Activated naive CD8-positive, alpha-beta T cell treated with anti-CD3 and anti-CD28 coated beads, Interleukin-2, amount 10 ng/mL, durations not matched to agents 7 days and 5 days (primary cell): Measurements from ENCODE around the gene DGUOK. TPM values are rescaled to one million over a fixed set of nuclear protein-coding genes. Genes with fewer than 3 reads are reported as not detected.
"Not testable (repeated sequence)": the region's sequence is repeated elsewhere in the genome, so short reads cannot be mapped to it uniquely, and the experiment has no call there.

Experiments
- ATAC-seq: fragments of 150-1000 bp; cut with Tn5 transposase; one replicate; pipeline ENCODE4 v1.10.0; 2021; ENCODE audit warnings: low read depth, moderate library complexity
- POLR2A ChIA-PET: fragments of 350-600 bp; sonication (Branson Sonifier 250); formaldehyde crosslinking; loops from one replicate; lab custom pipeline; 2021; ENCODE audit warnings: antibody characterized with exemption; lab: Charles Lee
- DNase-seq: peaks from one replicate; pipeline ENCODE4 v3.0.0; 2021
- H3K27ac Mint-ChIP-seq: one replicate; pipeline ENCODE4 v1.8.0; 2022; ENCODE audit warnings: mild to moderate bottlenecking, mixed read lengths
- H3K27me3 Mint-ChIP-seq: one replicate; pipeline ENCODE4 v1.8.0; 2022; ENCODE audit warnings: mild to moderate bottlenecking, moderate library complexity, mixed read lengths
- H3K36me3 Mint-ChIP-seq: one replicate; pipeline ENCODE4 v1.8.0; 2021; ENCODE audit warnings: mild to moderate bottlenecking, mixed read lengths
- H3K4me1 Mint-ChIP-seq: one replicate; pipeline ENCODE4 v1.8.0; 2021; ENCODE audit warnings: mixed read lengths
- H3K4me3 Mint-ChIP-seq: one replicate; pipeline ENCODE4 v1.8.0; 2022; ENCODE audit warnings: mild to moderate bottlenecking, moderate library complexity, mixed read lengths
- H3K9me3 Mint-ChIP-seq: one replicate; pipeline ENCODE4 v1.8.0; 2021; ENCODE audit warnings: mixed read lengths
- total RNA-seq, 2 experiments: library from RNA; stranded (reverse); gene quantifications; one replicate each; pipeline ENCODE4 v1.2.3, GENCODE V29; 2021

Gene DGUOK
- total RNA-seq, 2 experiments from 2014 or later, result 71.6 to 77.7 TPM

- Mint-ChIP-seq H3K4me3 (peak overlapping the region; percentile 7), H3K9me3 (no peaks in the 10 kb centered on the region), H3K4me1 (peaks cover 43% of the 10 kb centered on the region), H3K36me3 (no peaks in the 10 kb centered on the region), H3K27ac (peak overlapping the region; percentile 68), H3K27me3 (no peaks in the 10 kb centered on the region)
- DNase-seq (no peak), ATAC-seq (no peak)
- POLR2A ChIA-PET, result interaction anchor here (0.5 to 0.9 kb wide), 2 partner anchors 285 to 335 kb away, joined by 3 read pairs; partner anchors contain the start of gene MOB1A
Measured at GRCh38 chr2:73893764-73894474, 32.8 kb upstream of the DGUOK start.

GRCh38 chr2:73894475-73894850 is 32.2 kb upstream of the DGUOK start:
- Mint-ChIP-seq H3K36me3 (no peaks in the 10 kb centered on the region), H3K27ac (peak overlapping the region; percentile 68), H3K27me3 (no peaks in the 10 kb centered on the region), H3K4me3 (peak overlapping the region; percentile 7), H3K4me1 (peaks cover 43% of the 10 kb centered on the region), H3K9me3 (no peaks in the 10 kb centered on the region)
- no peak for ATAC-seq
- POLR2A ChIA-PET, result interaction anchor here (0.5 to 0.9 kb wide), 2 partner anchors 284 to 335 kb away, joined by 3 read pairs; partner anchors contain the start of gene MOB1A
- DNase-seq, result no peak

- Mint-ChIP-seq H3K27ac (peak overlapping the region; percentile 68), H3K9me3 (no peaks in the 10 kb centered on the region), H3K4me1 (peaks cover 43% of the 10 kb centered on the region), H3K36me3 (no peaks in the 10 kb centered on the region), H3K4me3 (no peak overlapping the region), H3K27me3 (no peaks in the 10 kb centered on the region)
- DNase-seq (no peak), ATAC-seq (no peak)
- POLR2A ChIA-PET, result interaction anchor here (0.9 kb wide), 1 partner anchor 284 kb away, joined by 3 read pairs; the partner anchor contains the start of gene MOB1A
Measured at GRCh38 chr2:73894877-73895276, 31.8 kb upstream of the DGUOK start.

GRCh38 chr2:73895473-73895872 is 31.2 kb upstream of the DGUOK start:
- Mint-ChIP-seq H3K36me3 (no peaks in the 10 kb centered on the region), H3K9me3 (no peaks in the 10 kb centered on the region), H3K27ac (no peak overlapping the region), H3K4me3 (no peak overlapping the region), H3K27me3 (no peaks in the 10 kb centered on the region), H3K4me1 (peaks cover 43% of the 10 kb centered on the region)
- POLR2A ChIA-PET, result interaction anchor here (1.5 kb wide), 1 partner anchor 41 kb away, joined by 4 read pairs; no protein-coding TSS in a partner anchor
- ATAC-seq (no peak), DNase-seq (no peak)

- H3K4me1 Mint-ChIP-seq, result peaks cover 44% of the 10 kb centered on the region
- ATAC-seq (peak; percentile 91), DNase-seq (peak; percentile 62)
- H3K9me3 Mint-ChIP-seq, result no peaks in the 10 kb centered on the region
- H3K4me3 Mint-ChIP-seq, result peak overlapping the region; percentile 81
- no peaks in the 10 kb centered on the region for H3K27me3 Mint-ChIP-seq
- peak overlapping the region; percentile 98 for H3K27ac Mint-ChIP-seq
- no peaks in the 10 kb centered on the region for H3K36me3 Mint-ChIP-seq
- POLR2A ChIA-PET, result interaction anchor here (0.5 to 1.5 kb wide), 11 partner anchors 9 to 282 kb away, joined by 3 to 7 read pairs (median 5); partner anchors contain the start of genes DGUOK, MOB1A, STAMBP and TET3
Measured at GRCh38 chr2:73896362-73897239, 30.1 kb upstream of the DGUOK start.

- H3K4me3 Mint-ChIP-seq, result peak overlapping the region; percentile 81
- no peaks in the 10 kb centered on the region for H3K27me3 Mint-ChIP-seq
- peak overlapping the region; percentile 98 for H3K27ac Mint-ChIP-seq
- DNase-seq (no peak), ATAC-seq (peak; percentile 43)
- no peaks in the 10 kb centered on the region for H3K9me3 Mint-ChIP-seq
- POLR2A ChIA-PET, result interaction anchor here (0.9 to 1.5 kb wide), 8 partner anchors 10 to 281 kb away, joined by 3 to 7 read pairs (median 5); partner anchors contain the start of genes DGUOK, MOB1A, STAMBP and TET3
- peaks cover 48% of the 10 kb centered on the region for H3K4me1 Mint-ChIP-seq
- H3K36me3 Mint-ChIP-seq, result no peaks in the 10 kb centered on the region
Measured at GRCh38 chr2:73897240-73897583, 29.5 kb upstream of the DGUOK start.

- no peak overlapping the region for H3K4me3 Mint-ChIP-seq
- ATAC-seq, result no peak
- no peak overlapping the region for H3K27ac Mint-ChIP-seq
- H3K9me3 Mint-ChIP-seq, result no peaks in the 10 kb centered on the region
- POLR2A ChIA-PET, result no interaction called here
- no peaks in the 10 kb centered on the region for H3K27me3 Mint-ChIP-seq
- DNase-seq, result no peak
- no peaks in the 10 kb centered on the region for H3K36me3 Mint-ChIP-seq
- peaks cover 48% of the 10 kb centered on the region for H3K4me1 Mint-ChIP-seq
Measured at GRCh38 chr2:73897934-73898333, 28.7 kb upstream of the DGUOK start.

GRCh38 chr2:73899801-73900336 is 26.8 kb upstream of the DGUOK start:
- H3K4me1 Mint-ChIP-seq, result peaks cover 32% of the 10 kb centered on the region
- H3K36me3 Mint-ChIP-seq, result no peaks in the 10 kb centered on the region
- no peak overlapping the region for H3K4me3 Mint-ChIP-seq
- H3K27ac Mint-ChIP-seq, result no peak overlapping the region
- ATAC-seq (no peak), DNase-seq (no peak)
- no peaks in the 10 kb centered on the region for H3K9me3 Mint-ChIP-seq
- POLR2A ChIA-PET, result no interaction called here
- no peaks in the 10 kb centered on the region for H3K27me3 Mint-ChIP-seq

- H3K9me3 Mint-ChIP-seq, result no peaks in the 10 kb centered on the region
- no peak overlapping the region for H3K4me3 Mint-ChIP-seq
- peaks cover 23% of the 10 kb centered on the region for H3K4me1 Mint-ChIP-seq
- DNase-seq, result no peak
- POLR2A ChIA-PET, result no interaction called here
- no peaks in the 10 kb centered on the region for H3K27me3 Mint-ChIP-seq
- no peaks in the 10 kb centered on the region for H3K36me3 Mint-ChIP-seq
- H3K27ac Mint-ChIP-seq, result no peak overlapping the region
- ATAC-seq, result no peak
Measured at GRCh38 chr2:73901143-73901542, 25.5 kb upstream of the DGUOK start.

- Mint-ChIP-seq H3K27me3 (no peaks in the 10 kb centered on the region), H3K36me3 (no peaks in the 10 kb centered on the region), H3K9me3 (no peaks in the 10 kb centered on the region), H3K4me1 (peaks cover 11% of the 10 kb centered on the region), H3K27ac (no peak overlapping the region), H3K4me3 (no peak overlapping the region)
- DNase-seq (no peak), ATAC-seq (no peak)
- POLR2A ChIA-PET, result no interaction called here
Measured at GRCh38 chr2:73902284-73902683, 24.4 kb upstream of the DGUOK start.

GRCh38 chr2:73903313-73903712 is 23.4 kb upstream of the DGUOK start:
- no peak for DNase-seq
- POLR2A ChIA-PET, result interaction anchor here (1.3 kb wide), 1 partner anchor 244 kb away, joined by 3 read pairs; the partner anchor contains the start of gene BOLA3
- H3K4me1 Mint-ChIP-seq, result peaks cover 9% of the 10 kb centered on the region
- no peak overlapping the region for H3K27ac Mint-ChIP-seq
- H3K4me3 Mint-ChIP-seq, result no peak overlapping the region
- no peak for ATAC-seq
- H3K36me3 Mint-ChIP-seq, result no peaks in the 10 kb centered on the region
- H3K27me3 Mint-ChIP-seq, result no peaks in the 10 kb centered on the region
- no peaks in the 10 kb centered on the region for H3K9me3 Mint-ChIP-seq

- not testable (repeated sequence) for H3K27ac Mint-ChIP-seq, H3K4me1 Mint-ChIP-seq, H3K36me3 Mint-ChIP-seq, ATAC-seq, H3K27me3 Mint-ChIP-seq, H3K9me3 Mint-ChIP-seq, H3K4me3 Mint-ChIP-seq, DNase-seq
- POLR2A ChIA-PET, result interaction anchor here (1.3 kb wide), 1 partner anchor 243 kb away, joined by 3 read pairs; the partner anchor contains the start of gene BOLA3
Measured at GRCh38 chr2:73903949-73904613, 22.6 kb upstream of the DGUOK start.

GRCh38 chr2:73904952-73905351 is 21.7 kb upstream of the DGUOK start:
- Mint-ChIP-seq H3K36me3 (no peaks in the 10 kb centered on the region), H3K4me1 (peaks cover 9% of the 10 kb centered on the region), H3K4me3 (no peak overlapping the region), H3K27ac (no peak overlapping the region), H3K27me3 (no peaks in the 10 kb centered on the region), H3K9me3 (no peaks in the 10 kb centered on the region)
- ATAC-seq (no peak), DNase-seq (no peak)
- POLR2A ChIA-PET, result no interaction called here
